Breast epithelium (tissue), 4 donors: ENCODE data around the gene GSTM5. TPM values are rescaled to one million over a fixed set of nuclear protein-coding genes. Genes with fewer than 3 reads are reported as not detected.
"Not testable (repeated sequence)": the region's sequence is repeated elsewhere in the genome, so short reads cannot be mapped to it uniquely, and the experiment has no call there.

Source experiments
- DNase-seq, 2 donors: peaks; one replicate each; pipeline ENCODE4 v3.0.0-alpha.2; 2019; ENCODE audit warnings: low spot score in 2 of 2
- H3K27ac ChIP-seq, 2 donors: fragments of 200-600 bp; sonication (generic) in 1 of 2; one replicate each; pipeline ENCODE4 v1.5.1; 2016 to 2019; ENCODE audit warnings: mild to moderate bottlenecking in 1 of 2
- H3K27me3 ChIP-seq, 2 donors: fragments of 200-600 bp; sonication (generic) in 1 of 2; one replicate each; pipeline versions ENCODE4 v1.5.1 to v1.6.0; 2017 to 2019; ENCODE audit warnings: control low read depth in 1 of 2, mild to moderate bottlenecking in 1 of 2
- H3K36me3 ChIP-seq: fragments of 200-600 bp; one replicate; pipeline ENCODE4 v1.5.1; 2019
- H3K4me1 ChIP-seq, 2 donors: fragments of 200-600 bp; sonication (generic); one replicate each; pipeline ENCODE4 v1.5.1; 2016 to 2019; ENCODE audit warnings: control low read depth in 1 of 2
- H3K4me3 ChIP-seq, 3 donors: fragments of 200-600 bp; sonication (generic); 1 replicate in 2 of 3; 2 replicates in 1 of 3; pipeline ENCODE4 v1.5.1; 2016 to 2019; ENCODE audit warnings: mild to moderate bottlenecking in 3 of 3, moderate library complexity in 2 of 3
- H3K9me3 ChIP-seq, 2 donors: fragments of 200-600 bp; sonication (generic) in 1 of 2; one replicate each; pipeline ENCODE4 v1.5.1; 2016 to 2019; ENCODE audit warnings: control low read depth in 1 of 2
- POLR2A ChIP-seq: fragments of 450-650 bp; IDR thresholded peaks from one replicate; pipeline ENCODE4 v1.6.1; 2016; ENCODE audit warnings: antibody characterized with exemption, mild to moderate bottlenecking, moderate library complexity
- POLR2AphosphoS5 ChIP-seq, 3 donors: sonication (generic); formaldehyde crosslinking; IDR thresholded peaks; one replicate each; pipeline ENCODE4 v1.6.1; 2017; ENCODE audit warnings: antibody characterized with exemption in 3 of 3
- intact Hi-C: fragments of 100-400 bp; cut with DNase I; formaldehyde crosslinking; loops from one replicate; pipeline ENCODE4 v1.15.1; 2023; ENCODE audit warnings: low total_unique reads
- total RNA-seq, 3 donors: library from RNA; depleted of rRNA; stranded (reverse); fragments of >200 nt; gene quantifications; one replicate each; pipeline ENCODE4 v1.1.0, GENCODE V29; 2016
- TF ChIP-seq, protein P1 (sequence below), 3 donors: fragments of 450-650 bp; IDR thresholded peaks; one replicate each; pipeline ENCODE4 v1.5.1; 2016 to 2017; ENCODE audit warnings: antibody characterized with exemption in 3 of 3, mild to moderate bottlenecking in 3 of 3, moderate library complexity in 3 of 3

Gene GSTM5
- total RNA-seq, 3 donors from 2014 or later = 1.8 to 4.6 (median 3.6) TPM

DNA sequence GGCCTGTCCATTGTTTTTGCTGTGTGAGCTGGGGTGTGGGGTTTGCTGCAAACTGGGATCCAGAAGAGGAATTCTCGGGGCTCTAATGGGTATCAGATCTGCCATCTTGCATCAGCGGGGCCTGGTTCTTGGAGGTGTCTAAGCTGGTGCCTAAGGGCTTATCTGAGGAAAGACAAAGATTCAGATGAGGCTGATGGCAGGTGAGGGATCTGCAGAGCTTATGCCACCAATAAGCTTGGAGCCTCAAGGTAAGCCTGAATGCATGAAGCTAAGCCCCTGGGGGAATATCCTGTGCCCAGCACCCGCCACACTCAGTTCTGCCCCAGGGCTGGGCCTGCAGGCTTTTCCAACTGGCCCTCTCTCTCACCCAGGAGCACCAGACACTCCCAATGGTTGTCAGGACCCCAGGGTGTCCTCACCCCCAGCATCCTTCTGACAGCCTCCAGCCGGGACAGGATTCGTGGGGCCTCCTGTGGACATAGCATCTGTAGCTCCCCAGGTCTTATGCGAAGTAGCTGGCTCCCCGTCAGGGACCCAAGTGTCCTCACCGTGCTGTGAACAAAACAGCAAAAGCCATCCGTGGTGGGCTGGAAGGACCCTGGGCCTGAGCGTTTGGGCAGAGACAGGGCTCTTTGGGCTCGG is 38.3 kb downstream of the GSTM5 start:
- Histone ChIP-seq H3K4me3 (no peak overlapping the region), H3K36me3 (no peaks in the 10 kb centered on the region), H3K27ac (no peak overlapping the region), H3K4me1 (no peaks in the 10 kb centered on the region), H3K27me3 (no peaks in the 10 kb centered on the region), H3K9me3 (no peaks in the 10 kb centered on the region)
- no peak for DNase-seq
- intact Hi-C loops = no loop called here
- TF ChIP-seq POLR2AphosphoS5 (IDR thresholded peaks at IDR 0.05) (no peak), POLR2A (no peak)

DNA sequence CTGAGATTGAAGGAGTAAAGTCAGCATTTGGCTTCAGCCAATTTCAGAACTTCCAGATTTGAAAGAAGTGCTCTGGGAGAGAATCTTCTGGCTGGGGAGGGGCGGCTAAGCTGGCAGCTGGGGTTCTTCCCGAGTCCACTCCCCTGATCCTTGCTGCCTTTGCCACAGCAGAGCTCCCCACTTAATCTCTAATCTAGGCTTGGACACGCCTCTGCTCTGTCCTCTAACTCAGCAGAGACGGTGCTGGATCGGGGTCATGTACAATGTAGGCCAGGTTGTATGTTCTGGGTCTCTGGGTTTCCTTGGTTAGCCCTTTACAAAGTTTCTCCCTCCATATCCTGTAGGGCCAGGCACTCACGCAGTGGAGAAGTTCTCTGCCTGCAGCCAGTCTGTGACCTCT is 38.9 kb downstream of the GSTM5 start:
- no peak for DNase-seq
- H3K9me3 ChIP-seq = no peaks in the 10 kb centered on the region
- H3K36me3 ChIP-seq = no peaks in the 10 kb centered on the region
- H3K4me1 ChIP-seq = no peaks in the 10 kb centered on the region
- no peak overlapping the region for H3K4me3 ChIP-seq
- H3K27ac ChIP-seq = no peak overlapping the region
- no peak for TF ChIP-seq POLR2AphosphoS5 (IDR thresholded peaks at IDR 0.05)
- TF ChIP-seq, protein P1, sequence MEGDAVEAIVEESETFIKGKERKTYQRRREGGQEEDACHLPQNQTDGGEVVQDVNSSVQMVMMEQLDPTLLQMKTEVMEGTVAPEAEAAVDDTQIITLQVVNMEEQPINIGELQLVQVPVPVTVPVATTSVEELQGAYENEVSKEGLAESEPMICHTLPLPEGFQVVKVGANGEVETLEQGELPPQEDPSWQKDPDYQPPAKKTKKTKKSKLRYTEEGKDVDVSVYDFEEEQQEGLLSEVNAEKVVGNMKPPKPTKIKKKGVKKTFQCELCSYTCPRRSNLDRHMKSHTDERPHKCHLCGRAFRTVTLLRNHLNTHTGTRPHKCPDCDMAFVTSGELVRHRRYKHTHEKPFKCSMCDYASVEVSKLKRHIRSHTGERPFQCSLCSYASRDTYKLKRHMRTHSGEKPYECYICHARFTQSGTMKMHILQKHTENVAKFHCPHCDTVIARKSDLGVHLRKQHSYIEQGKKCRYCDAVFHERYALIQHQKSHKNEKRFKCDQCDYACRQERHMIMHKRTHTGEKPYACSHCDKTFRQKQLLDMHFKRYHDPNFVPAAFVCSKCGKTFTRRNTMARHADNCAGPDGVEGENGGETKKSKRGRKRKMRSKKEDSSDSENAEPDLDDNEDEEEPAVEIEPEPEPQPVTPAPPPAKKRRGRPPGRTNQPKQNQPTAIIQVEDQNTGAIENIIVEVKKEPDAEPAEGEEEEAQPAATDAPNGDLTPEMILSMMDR (IDR thresholded peaks at IDR 0.05) = no peak
- intact Hi-C loops = no loop called here
- no peaks in the 10 kb centered on the region for H3K27me3 ChIP-seq

DNA sequence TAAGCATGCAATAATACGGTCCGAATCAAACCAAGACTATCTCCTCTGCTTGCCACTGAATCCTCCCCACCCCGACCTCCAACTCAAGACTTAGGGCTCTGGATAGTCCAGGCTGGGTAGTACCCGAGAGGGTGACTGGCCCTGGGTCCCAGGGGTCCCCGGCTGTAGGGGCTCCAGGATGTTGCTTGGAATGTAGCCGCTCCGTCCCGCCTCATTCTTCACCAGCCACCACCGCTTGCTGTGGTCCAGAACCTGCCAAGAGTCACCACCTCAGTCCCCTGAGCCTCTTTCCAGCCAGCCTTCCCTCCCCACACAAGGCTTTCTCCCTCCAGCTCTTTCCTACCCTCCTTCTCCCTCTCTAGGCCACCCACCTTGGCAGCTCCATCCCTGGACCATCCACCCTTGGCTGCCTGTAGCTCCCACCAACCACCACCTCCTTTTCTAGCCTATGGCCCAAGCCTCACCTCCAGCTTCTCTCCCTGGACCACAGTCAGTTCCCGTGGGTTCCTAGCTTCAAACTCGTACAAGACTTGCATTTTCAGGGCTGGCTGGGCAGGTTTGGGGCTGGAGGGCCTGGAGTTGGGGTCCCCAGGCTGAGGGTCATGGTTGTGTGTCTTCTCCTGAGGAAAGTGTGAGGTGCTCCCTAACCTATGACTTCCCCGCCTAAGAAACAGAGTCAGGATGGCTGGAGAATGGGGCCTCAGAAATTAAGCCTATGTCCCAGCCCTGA is 39.6 kb downstream of the GSTM5 start:
- Histone ChIP-seq H3K27me3 (no peaks in the 10 kb centered on the region), H3K9me3 (no peaks in the 10 kb centered on the region), H3K4me1 (no peaks in the 10 kb centered on the region), H3K27ac (no peak overlapping the region), H3K36me3 (no peaks in the 10 kb centered on the region), H3K4me3 (no peak overlapping the region)
- TF ChIP-seq, protein P1 (IDR thresholded peaks at IDR 0.05) = no peak
- no peak for TF ChIP-seq POLR2AphosphoS5 (IDR thresholded peaks at IDR 0.05)
- DNase-seq = no peak
- intact Hi-C loops = no loop called here

GRCh38 chr1:109754738-109755137 is 42.7 kb downstream of the GSTM5 start:
- intact Hi-C loops = no loop called here
- DNase-seq = no peak
- Histone ChIP-seq H3K27me3 (no peaks in the 10 kb centered on the region), H3K9me3 (no peaks in the 10 kb centered on the region), H3K36me3 (no peaks in the 10 kb centered on the region), H3K4me1 (no peaks in the 10 kb centered on the region), H3K4me3 (no peak overlapping the region), H3K27ac (no peak overlapping the region)
- TF ChIP-seq, protein P1 (IDR thresholded peaks at IDR 0.05) = no peak
- TF ChIP-seq POLR2AphosphoS5 (IDR thresholded peaks at IDR 0.05) (no peak), POLR2A (no peak)

DNA sequence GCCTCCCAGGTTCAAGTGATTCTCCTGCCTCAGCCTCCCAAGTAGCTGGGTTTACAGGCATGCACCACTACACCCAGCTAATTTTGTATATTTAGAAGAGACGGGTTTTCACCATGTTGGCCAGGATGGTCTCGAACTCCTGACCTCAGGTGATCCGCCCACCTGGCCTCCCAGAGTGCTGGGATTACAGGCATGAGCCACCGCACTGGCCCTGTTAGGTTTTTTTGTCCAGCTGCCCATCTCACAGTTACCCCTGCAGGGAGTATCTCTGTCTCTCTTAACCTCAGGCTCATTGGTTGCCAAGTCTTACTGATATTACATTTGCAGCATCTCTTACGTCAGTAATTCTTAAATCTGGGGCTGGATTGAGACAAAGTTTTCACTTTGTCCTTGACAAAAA is 44.3 kb downstream of the GSTM5 start:
- H3K27ac ChIP-seq, DNase-seq, H3K9me3 ChIP-seq, H3K36me3 ChIP-seq, H3K4me3 ChIP-seq, H3K27me3 ChIP-seq, intact Hi-C loops, H3K4me1 ChIP-seq: not testable (repeated sequence)

GRCh38 chr1:109756848-109757521 is 44.9 kb downstream of the GSTM5 start:
- no peaks in the 10 kb centered on the region for H3K36me3 ChIP-seq
- H3K4me1 ChIP-seq = no peaks in the 10 kb centered on the region
- intact Hi-C loops = no loop called here
- H3K27me3 ChIP-seq = no peaks in the 10 kb centered on the region
- H3K27ac ChIP-seq = no peak overlapping the region
- no peak for DNase-seq
- H3K4me3 ChIP-seq = no peak overlapping the region
- no peaks in the 10 kb centered on the region for H3K9me3 ChIP-seq
- TF ChIP-seq POLR2A = no peak
- TF ChIP-seq, protein P1 (IDR thresholded peaks at IDR 0.05) = no peak
- TF ChIP-seq POLR2AphosphoS5 (IDR thresholded peaks at IDR 0.05) = no peak
